Right renal cortex interstitium (tissue), 3 donors: ENCODE results near the gene PMPCA. TPM values are rescaled to one million over a fixed set of nuclear protein-coding genes. Genes with fewer than 3 reads are reported as not detected.

Experiments
- DNase-seq, 3 donors: peaks; one replicate each; pipeline ENCODE4 v3.0.0-alpha.2; 2013; ENCODE audit warnings: low read depth in 3 of 3, low spot score in 2 of 3
- polyA plus RNA-seq, 3 donors: library from polyadenylated mRNA; unstranded; fragments of 120-200 nt; gene quantifications; one replicate each; pipeline ENCODE4 v1.2.1, GENCODE V29; 2013; ENCODE audit not compliant: insufficient read length in 3 of 3

PMPCA gene
- 10 to 100 TPM; 66.9 to 70.7 (median 69.3) TPM for polyA plus RNA-seq

GRCh38 chr9:136410500-136411287, at the start of gene PMPCA, which contains the start of gene ENTR1:
PMPCA (plus strand) TSS chr9:136410658; CDS start chr9:136410669, 11 bp downstream.
ENTR1 (minus strand) TSS chr9:136410614; CDS start chr9:136410397, 217 bp downstream.
- DNase-seq, result peak; percentile 74 to 79 (median 74)

- DNase-seq, result no peak
Observed at GRCh38 chr9:136361047-136361753, 49.3 kb upstream of the PMPCA start.

- no peak for DNase-seq
Observed at GRCh38 chr9:136361754-136362449, 48.6 kb upstream of the PMPCA start.

GRCh38 chr9:136362450-136362784, 48.0 kb upstream of the PMPCA start:
- no peak for DNase-seq

GRCh38 chr9:136363106-136363948, 47.1 kb upstream of the PMPCA start, which contains the start of gene DNLZ:
DNLZ (minus strand) TSS chr9:136363744; CDS start chr9:136363714, 30 bp downstream.
- peak; percentile 67 to 85 (median 82) for DNase-seq

- no peak for DNase-seq
Observed at GRCh38 chr9:136363949-136364748, 46.3 kb upstream of the PMPCA start.

GRCh38 chr9:136364942-136365774, 45.3 kb upstream of the PMPCA start:
- DNase-seq, result no peak

- DNase-seq, result no peak
Observed at GRCh38 chr9:136365775-136366222, 44.7 kb upstream of the PMPCA start.

GRCh38 chr9:136366826-136367225, 43.6 kb upstream of the PMPCA start:
- no peak for DNase-seq

GRCh38 chr9:136367296-136368145, 42.9 kb upstream of the PMPCA start:
- DNase-seq, result no peak

- DNase-seq, result no peak
Observed at GRCh38 chr9:136368190-136368589, 42.3 kb upstream of the PMPCA start.

GRCh38 chr9:136370037-136370436, 40.4 kb upstream of the PMPCA start:
- no peak for DNase-seq

- DNase-seq, result no peak
Observed at GRCh38 chr9:136370687-136371532, 39.5 kb upstream of the PMPCA start.

GRCh38 chr9:136371533-136371880, 39.0 kb upstream of the PMPCA start:
- no peak for DNase-seq

GRCh38 chr9:136372006-136372405, 38.5 kb upstream of the PMPCA start:
- DNase-seq, result no peak

- DNase-seq, result no peak
Observed at GRCh38 chr9:136372561-136373299, 37.7 kb upstream of the PMPCA start.
